Measurements from ENCODE around the gene BUD23. TPM values are rescaled to one million over a fixed set of nuclear protein-coding genes. Genes with fewer than 3 reads are reported as not detected.
A peak's percentile ranks its signal among the peaks of the same experiment; 100 is the strongest.

The BUD23 gene
- total and polyA plus RNA-seq, 9 of the 15 experiments (the other 6 are each of a cell fraction or from before 2014, with no cell fraction given) = 79.5 to 270 (median 150) TPM

GRCh38 chr7:73685311-73685710 lies 1.9 kb downstream of the BUD23 start:
- Histone ChIP-seq H4K20me1 (replicated peaks; ENCODE audit: control insufficient read depth, insufficient read depth, low read length) (0 out of 2 replicates have a peak, but pooled peaks cover 11% of the 10 kb centered on the region), H3K27me3 (ENCODE audit: control insufficient read depth in 2 of 2, insufficient read depth in 2 of 2, low read length in 2 of 2) (no peaks in the 10 kb centered on the region), H3K4me2 (ENCODE audit: insufficient read depth, low read length) (no peak overlapping the region), H3K4me3 (no peak overlapping the region), H3K4me1 (replicated peaks in 1 of 2; ENCODE audit: control insufficient read depth in 2 of 2, insufficient read depth in 2 of 2, low read length in 2 of 2) (peaks cover 19 to 39% of the 10 kb centered on the region in 2 experiments; a peak in 4 of 5 replicates), H3K79me2 (ENCODE audit: control insufficient read depth, insufficient read depth, low read length) (peaks cover 75% of the 10 kb centered on the region), H3K27ac (ENCODE audit: extremely low read depth, low read depth, low read length) (no peak overlapping the region), H3K9me3 (replicated peaks; ENCODE audit: control insufficient read depth, insufficient read depth, low read depth, low read length) (no peaks in the 10 kb centered on the region), H2AFZ (ENCODE audit: low read depth, low read length) (no peak overlapping the region), H3K9me1 (ENCODE audit: control insufficient read depth, insufficient read depth, low read length) (no peaks in the 10 kb centered on the region), H3K9ac (ENCODE audit: insufficient read depth in 1 of 2, low read depth in 2 of 2, low read length in 2 of 2) (peak overlapping the region in 1 of 2 experiments; percentile 83; a peak in 2 of 4 replicates), H3K36me3 (ENCODE audit: control insufficient read depth, insufficient read depth, low read length) (peaks cover 63% of the 10 kb centered on the region)
- TF ChIP-seq RBFOX2 (IDR thresholded peaks at IDR 0.05; ENCODE audit: low read depth, low read length) = peak; percentile 52; the same call in 1 of the 2 replicates
- TF ChIP-seq HDAC8 (tag; IDR thresholded peaks at IDR 0.05) = no peak
- in situ Hi-C loops (cut with MboI) = no loop called here
- ATAC-seq (no peak), DNase-seq (ENCODE audit: extremely low read depth in 1 of 4, low spot score in 3 of 4) (no peak), FAIRE-seq (no peak)
- no TSS peak for BruUV-seq (replicated peaks)
- intact Hi-C loops (cut with micrococcal nuclease) = no loop called here
- ChIA-PET CTCF (ENCODE audit: low intra/inter-chr PET ratio) (interaction anchor here (1.1 kb wide), 1 partner anchor 16 kb away, joined by 3 read pairs; no protein-coding TSS in a partner anchor), POLR2A (interaction anchor here (0.7 to 1.7 kb wide), 3 partner anchors 11 to 16 kb away, joined by 3 to 7 read pairs (median 4); no protein-coding TSS in a partner anchor)
- WGBS (ENCODE audit: insufficient coverage, low coverage, missing lambda C conversion rate) = 97% methylated on average over 18 of the region's 18 CpGs

- Histone ChIP-seq H3K27ac (ENCODE audit: extremely low read depth, low read depth, low read length) (no peak overlapping the region), H3K9me1 (ENCODE audit: control insufficient read depth, insufficient read depth, low read length) (no peaks in the 10 kb centered on the region), H3K27me3 (ENCODE audit: control insufficient read depth in 2 of 2, insufficient read depth in 2 of 2, low read length in 2 of 2) (no peaks in the 10 kb centered on the region), H2AFZ (ENCODE audit: low read depth, low read length) (no peak overlapping the region), H3K9ac (ENCODE audit: insufficient read depth in 1 of 2, low read depth in 2 of 2, low read length in 2 of 2) (no peak overlapping the region), H3K4me1 (replicated peaks in 1 of 2; ENCODE audit: control insufficient read depth in 2 of 2, insufficient read depth in 2 of 2, low read length in 2 of 2) (peaks cover 0 to 18% of the 10 kb centered on the region in 2 experiments; a peak in 2 of 5 replicates), H4K20me1 (replicated peaks; ENCODE audit: control insufficient read depth, insufficient read depth, low read length) (0 out of 2 replicates have a peak, but pooled peaks cover 8% of the 10 kb centered on the region), H3K9me3 (replicated peaks; ENCODE audit: control insufficient read depth, insufficient read depth, low read depth, low read length) (no peaks in the 10 kb centered on the region), H3K79me2 (ENCODE audit: control insufficient read depth, insufficient read depth, low read length) (peaks cover 46% of the 10 kb centered on the region), H3K4me3 (no peak overlapping the region), H3K36me3 (ENCODE audit: control insufficient read depth, insufficient read depth, low read length) (peaks cover 83% of the 10 kb centered on the region), H3K4me2 (ENCODE audit: insufficient read depth, low read length) (no peak overlapping the region)
- WGBS (ENCODE audit: insufficient coverage, low coverage, missing lambda C conversion rate) = 86% methylated on average over 8 of the region's 8 CpGs
- TF ChIP-seq YY1 (IDR thresholded peaks at IDR 0.05; ENCODE audit: borderline replicate concordance in 1 of 3, control insufficient read depth in 1 of 3, extremely low read depth in 1 of 3, insufficient read depth in 3 of 3, insufficient read length in 1 of 3, insufficient replicate concordance in 2 of 3, low read depth in 1 of 3, low read length in 2 of 3) = peak; percentile 12 to 88 (median 77)
- no peak for TF ChIP-seq ZFPM2 (CRISPR knock-in tag; IDR thresholded peaks at IDR 0.05)
- ChIA-PET CTCF (ENCODE audit: low intra/inter-chr PET ratio) (no interaction called here), POLR2A (interaction anchor here (0.8 to 1.9 kb wide), 2 partner anchors 13 to 14 kb away, joined by 3 to 5 read pairs; no protein-coding TSS in a partner anchor)
- BruUV-seq (replicated peaks) = no TSS peak
- DNase-seq (ENCODE audit: extremely low read depth in 1 of 4, low spot score in 3 of 4) (no peak), FAIRE-seq (no peak), ATAC-seq (no peak)
- in situ Hi-C loops (cut with MboI) (no loop called here), intact Hi-C loops (cut with micrococcal nuclease) (no loop called here)
Observed at GRCh38 chr7:73688288-73688687, 4.9 kb downstream of the BUD23 start.
